NCI-H226 (cell line): Measurements from ENCODE around the gene HCN4.

Experiments used
- DNase-seq: peaks from one replicate; pipeline ENCODE4 v3.0.0-alpha.2; 2015

The HCN4 gene

DNA sequence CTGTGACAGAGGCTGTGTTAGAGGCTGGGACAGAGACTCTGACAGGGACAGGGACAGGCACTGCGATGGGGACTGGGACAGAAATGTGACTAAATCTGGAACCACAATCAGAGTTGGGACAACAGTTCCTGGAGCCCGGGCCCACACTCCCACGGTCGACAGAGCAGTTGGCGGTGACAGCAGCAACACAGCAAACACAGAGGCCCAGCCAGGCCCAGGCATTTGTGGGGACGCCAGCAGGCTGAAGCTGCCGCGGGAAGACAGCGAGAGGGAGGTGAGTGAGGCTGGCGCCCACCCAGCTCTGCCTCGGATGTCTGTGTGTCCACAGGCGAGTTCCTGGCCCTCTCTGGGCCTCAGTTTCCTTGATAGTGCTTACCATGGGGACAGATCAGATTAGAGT lies 9.3 kb upstream of the HCN4 start:
- DNase-seq: no peak

DNA sequence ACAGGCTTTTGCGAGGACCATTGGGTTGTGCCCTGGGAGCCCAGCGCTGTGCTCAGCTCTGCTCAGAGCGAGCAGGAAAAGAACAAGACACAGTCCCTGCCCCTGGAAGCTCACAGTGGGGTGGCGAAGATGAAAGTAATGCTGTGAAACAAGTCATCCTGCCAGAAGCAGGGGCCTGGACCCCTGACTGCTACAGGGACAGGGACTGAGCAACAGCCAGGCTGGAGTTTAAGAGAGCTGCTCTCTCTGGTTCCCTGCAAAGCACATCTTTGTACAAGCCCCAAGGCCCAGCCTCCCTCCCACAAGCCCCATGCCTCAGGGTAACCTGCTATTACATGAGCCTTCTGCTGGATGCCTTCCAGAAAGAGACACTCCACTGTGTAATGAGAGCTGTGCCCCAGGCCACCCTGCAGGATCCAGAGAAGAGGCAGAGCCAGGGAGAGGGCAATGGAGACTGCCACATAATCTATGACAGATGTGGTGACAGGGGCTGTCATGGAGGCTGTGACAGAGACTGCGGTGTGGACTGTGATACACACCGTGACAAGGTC lies 7.1 kb upstream of the HCN4 start:
- DNase-seq: peak; percentile 49

DNA sequence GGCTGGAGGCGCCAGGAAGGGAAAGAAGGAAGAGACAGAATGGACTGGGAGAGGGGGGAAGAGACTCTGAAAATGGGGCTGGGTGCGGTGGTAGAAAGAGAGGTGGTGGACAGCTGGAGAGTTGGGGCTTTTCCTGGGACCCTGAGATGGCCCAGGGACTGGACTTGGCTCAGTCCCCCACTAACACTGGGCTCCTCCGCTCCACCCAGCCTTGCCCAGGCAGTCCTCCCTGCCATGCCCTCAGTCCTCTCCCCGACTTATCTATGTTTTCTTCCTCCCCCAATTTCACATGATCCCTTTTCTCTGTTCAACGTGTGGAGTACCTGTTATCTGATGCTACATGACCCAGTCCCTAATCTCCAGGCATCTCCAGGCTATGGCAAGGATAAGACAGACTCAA lies 6.3 kb upstream of the HCN4 start:
- no peak for DNase-seq

DNA sequence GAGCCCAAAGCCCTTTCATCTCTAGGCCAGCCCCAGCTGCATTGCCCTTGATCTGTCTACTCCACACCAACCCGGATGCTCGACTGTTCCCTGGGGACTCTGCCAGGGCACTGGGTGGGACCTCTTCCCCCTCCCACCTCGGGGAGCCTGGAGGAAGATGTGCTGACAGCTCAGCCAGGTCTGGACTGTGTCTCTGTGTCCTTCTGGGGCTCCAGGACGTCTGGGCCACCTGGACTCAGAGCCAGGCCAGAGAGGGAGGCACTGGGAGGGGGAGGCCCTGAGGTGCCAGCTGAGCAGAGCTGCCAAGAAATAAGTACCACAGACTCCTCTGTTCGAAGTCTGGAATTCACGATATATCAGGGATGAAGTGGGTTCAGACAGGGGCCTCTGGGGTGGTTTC lies 5.8 kb upstream of the HCN4 start:
- no peak for DNase-seq

DNA sequence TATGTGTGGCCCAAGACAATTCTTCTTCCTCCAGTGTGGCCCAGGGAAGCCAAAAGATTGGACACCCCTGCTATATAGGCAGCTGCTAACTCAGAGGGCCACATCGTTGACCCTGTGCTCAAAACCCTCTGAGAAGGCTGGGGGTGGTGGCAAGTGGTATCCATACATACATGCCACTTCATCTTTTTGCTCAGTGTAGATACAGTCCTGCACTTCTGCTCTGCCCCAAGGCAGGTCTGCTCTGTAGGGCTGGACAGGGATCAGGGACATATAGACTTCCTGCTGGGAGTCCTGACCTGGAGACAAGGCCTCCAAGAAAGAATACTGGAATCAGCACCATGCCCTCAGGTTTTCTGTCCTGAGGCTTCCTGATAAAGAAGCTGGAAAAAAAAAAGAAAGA lies 4.5 kb upstream of the HCN4 start:
- no peak for DNase-seq

DNA sequence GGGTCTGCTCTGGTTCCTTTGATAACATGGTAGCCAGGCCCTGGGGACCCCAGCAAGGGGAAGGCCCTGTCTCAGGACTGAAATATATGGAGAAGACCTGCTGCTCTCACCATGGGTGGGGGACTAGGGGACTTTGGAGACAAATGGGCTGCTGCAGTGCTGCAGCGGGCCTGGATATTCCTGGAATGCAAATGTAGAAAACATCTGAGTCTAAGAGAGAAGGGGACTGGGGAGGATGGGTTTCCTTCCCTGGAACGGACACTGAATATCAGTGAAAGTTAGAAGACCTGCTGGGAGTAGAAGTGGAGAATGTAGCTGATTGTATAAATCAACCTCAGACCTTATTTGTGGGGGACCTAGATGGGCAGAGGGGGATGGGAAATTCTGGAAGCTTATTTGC lies 3.1 kb upstream of the HCN4 start:
- DNase-seq: no peak

DNA sequence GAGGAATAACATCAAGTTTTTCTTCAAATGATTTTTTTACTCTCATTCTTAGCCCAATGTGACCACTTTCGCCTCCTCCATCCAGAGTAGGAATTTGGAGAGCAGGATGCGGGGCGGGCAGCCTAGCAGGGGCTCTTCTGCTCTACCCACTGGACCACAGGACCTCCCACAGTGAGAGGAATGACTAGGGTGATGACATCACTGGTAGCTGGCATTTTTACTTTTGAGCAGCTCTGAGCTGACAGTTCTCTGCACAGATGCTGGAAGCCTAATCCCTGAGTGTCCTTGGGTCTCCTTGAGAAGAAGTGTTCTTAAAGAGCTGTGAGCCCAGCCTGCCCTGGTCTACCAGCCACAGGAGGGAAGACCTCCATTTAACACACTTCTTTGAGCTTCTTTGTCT lies 1.4 kb upstream of the HCN4 start:
- DNase-seq: peak; percentile 43

DNA sequence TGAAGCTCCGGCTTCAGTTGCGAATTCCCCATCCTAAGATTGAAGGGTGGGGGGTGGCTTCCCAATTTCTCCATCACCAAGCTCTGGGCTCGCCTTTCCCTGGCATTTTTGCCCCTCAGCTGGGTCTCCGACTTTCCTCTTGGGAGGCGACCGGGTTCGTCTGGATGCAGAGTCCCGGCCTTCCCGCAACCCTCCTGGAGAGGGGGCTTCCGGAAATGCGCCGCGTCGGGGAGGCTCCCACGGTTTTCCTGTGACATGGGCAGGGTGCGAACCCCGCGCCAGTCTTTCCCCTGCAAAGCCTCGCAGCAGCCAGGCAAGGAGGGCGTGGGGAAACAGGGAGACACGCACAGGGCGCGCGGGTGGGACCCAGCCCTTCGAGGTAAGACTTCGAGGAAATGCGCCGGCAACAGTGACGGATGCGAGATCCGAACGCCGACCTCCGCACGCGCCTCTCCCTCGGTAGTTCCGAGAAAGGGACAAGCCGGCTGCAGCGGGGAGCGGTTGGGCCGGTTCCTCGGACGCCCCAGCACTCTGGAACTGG lies 466 bp upstream of the HCN4 start:
- DNase-seq: no peak

DNA sequence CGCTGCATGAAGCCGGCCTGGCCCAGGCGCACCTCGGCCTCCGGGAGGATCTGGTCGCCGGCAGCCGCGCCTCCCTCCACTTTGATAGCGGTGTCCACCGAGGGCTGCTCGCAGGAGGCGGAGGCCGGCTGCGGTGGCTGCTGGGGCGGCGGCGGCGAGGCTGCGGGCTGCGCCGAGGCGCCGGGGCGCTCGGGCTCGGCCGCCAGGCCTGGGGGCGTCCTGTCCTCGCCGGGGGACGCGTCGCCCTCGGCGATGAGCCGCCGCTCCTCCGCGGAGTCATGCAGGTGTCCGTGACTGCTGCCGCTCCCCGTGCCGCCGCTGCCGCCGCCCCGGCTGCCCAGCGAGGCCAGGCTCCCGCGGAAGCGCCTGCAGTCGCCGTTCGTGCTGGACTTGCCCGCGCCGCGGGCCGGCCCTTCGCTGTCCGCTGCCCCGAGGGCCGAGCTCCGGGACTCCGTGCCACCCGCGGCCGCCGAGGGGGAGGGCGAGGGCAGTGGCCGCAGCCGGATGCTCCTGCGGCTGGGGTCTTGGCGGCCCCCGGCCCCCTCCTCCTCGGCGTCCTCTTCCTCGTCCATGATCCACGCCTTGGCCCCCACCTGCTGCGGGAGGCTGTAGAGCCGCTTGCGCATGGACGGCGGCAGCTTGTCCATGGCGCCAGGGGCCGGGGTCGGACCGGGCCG lies 996 bp downstream of the HCN4 start:
- DNase-seq: no peak

DNA sequence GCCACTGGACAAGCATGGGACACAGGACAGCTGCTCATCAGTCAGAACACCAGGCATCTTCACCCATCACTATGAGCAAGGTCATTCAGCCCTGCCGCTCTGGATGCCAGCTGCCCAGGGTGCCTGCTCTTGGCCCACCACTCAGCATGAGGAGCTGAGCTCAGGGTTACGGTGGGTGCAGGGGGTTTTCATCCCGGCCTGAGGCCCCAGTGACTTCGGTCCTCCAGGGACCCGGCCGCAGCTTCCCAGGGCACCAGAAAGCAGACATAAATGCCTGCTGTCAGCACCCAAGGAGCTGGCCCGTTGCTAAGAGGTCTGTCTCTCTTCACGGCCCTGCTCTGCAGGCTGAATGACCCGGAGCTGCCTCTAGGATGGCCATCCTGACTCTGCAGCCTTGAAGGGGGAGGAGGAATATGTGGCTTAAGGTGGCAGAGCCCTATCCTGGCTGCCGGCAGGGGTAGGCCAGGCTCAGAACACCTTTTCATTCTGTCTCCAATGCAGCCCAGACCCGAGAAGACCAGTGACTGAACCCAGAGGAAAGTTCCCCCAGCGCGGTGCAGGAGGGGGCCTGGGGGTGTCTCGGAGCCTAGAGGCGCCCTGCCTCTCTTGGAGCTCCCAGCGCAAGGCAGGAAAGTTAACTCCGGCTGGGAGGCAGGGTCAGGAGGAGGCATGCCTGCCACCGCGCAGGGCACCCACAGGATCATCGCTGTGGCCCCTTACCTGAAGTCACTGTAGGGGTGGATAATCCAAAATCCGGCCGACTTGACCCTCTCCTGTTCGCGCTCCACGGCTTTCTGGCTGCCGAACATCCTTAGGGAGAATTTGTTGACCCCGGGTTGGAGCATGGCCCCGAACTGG lies 1.8 kb downstream of the HCN4 start:
- no peak for DNase-seq

DNA sequence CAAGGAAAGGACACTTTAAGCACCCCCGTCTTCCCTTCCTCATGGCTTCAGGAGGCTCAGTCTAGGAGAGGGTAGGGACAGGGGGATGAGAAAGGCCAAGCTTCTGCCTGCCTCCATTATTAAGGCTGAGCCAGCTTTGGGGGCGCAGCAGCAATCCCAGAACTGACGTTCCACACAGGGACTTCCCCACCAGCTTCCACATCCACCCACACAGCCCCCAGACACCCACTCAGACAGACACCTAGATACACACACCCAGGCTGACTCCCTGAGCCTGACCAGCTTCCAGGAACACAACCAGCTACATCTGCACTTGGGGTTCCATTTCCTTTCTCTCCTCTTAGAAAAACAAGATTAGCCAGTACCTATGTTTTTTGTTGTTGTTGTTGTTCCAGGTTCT lies 4.7 kb downstream of the HCN4 start:
- DNase-seq: no peak

DNA sequence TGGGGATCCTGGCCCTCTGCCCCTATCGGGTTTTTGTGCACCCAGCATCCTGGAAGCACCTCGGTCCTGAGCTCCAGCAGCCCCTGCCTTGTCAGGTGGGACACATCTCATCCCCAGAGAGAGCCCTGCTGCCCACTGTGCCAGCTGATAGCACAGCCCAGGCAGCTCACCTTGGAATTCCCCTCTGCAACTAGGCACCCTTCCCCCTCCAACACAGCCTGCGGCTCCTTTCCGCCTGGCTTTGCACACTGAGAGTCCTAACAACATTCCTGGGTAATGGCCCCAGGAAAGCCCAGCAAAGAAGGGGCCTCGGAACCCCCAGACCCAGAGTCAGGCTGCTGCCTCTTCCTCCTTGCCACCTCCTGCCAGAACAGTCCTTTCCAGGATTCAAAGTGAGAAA lies 5.9 kb downstream of the HCN4 start:
- no peak for DNase-seq

DNA sequence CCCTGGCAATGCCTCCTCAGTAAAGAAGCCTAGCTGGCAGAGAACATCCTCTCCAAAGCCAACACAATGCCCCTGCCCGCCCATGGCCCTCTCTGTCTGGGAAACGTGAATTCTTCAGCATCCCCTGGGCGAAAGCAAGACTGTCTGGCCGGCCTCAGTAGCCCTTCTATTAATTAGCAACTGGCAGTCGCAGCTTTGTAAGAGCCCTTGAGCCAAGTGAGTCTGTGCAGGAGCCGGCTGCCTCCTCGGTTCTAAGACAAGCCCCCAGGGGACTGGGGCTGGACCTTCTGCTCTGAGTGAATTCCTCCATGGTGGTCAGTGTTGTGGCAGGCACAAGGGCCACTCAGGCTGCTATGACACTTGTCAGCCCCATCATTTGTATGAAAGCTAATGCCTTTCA lies 7.4 kb downstream of the HCN4 start:
- no peak for DNase-seq

DNA sequence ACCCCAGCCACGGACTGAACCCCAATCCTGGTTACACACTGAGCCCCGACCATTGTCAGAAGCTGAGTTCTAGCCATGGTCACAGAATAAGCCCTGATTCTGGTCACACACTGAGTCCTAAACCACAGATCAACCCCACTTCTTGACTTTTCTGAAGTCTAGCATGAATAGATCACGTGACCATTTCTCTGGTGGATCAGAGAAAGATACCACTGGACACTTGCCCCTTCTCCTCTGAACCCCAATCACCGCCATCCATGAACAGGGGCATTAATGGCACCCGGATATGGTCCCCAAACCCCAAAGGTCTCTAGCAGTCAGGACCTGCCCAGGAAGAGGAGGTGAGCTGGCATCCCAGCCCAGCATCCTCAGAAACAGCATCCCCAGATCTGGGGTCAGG lies 9.1 kb downstream of the HCN4 start:
- DNase-seq: no peak

DNA sequence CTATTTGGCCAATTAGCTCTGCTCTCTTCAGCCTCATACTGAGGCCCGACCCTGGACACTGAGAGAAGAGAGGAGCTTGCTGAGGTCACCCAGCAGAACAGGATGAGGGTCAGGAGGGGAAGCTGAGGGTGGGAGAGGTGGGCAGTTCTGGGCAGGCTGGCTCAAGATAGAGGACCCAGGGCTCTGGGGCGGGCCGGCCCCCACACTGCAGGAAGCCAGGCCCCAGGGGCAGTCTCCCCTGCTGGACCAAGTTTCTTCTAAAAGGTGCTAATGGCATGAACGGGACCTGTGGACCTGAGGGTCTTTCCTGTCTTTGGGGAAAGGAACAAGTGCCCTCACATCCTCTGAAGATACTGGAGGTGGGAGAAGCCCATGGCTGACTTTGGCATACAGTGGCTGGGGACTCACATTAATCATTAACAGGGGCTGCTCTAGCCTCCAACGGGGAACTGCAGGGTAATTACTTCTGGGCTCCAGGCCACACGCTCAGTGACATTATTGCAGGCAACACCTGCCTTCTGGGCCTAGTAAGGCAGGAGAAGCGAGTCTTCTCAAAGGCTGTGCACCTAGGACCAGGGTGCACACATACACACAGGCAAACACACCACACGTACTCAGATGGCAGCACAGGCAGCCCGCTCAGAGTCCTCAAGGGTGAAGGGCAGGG lies 10.6 kb downstream of the HCN4 start:
- DNase-seq: no peak

DNA sequence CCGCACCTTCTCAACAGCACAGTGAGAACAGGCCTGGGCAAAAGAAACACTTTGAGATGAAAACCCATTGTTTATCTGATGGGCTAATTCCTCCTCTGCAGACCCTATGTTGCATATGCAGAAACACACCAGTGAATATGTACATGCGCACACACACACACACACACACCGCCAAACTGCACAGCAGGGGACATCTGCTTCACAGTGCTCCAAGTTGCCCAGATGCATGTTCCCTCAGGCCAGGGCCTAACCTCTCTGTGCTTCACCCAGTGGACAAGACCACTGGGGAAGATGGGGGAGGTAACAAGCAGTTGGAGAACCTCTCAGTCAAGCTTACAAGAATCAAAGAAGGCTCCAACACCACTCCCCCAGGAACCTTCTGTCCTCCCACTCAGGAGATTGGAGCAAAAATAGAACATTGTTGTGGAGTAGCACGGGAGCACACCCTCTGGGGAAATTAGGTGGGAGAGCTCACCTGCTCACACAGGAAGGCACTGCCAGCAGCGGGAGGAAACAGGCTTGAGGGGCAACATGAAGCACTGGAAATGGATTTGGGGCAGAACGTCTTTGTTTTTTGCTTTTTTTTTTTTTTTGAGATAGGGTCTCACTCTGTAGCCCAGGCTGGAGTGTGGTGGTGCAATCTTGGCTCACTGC lies 13.0 kb downstream of the HCN4 start:
- no peak for DNase-seq

DNA sequence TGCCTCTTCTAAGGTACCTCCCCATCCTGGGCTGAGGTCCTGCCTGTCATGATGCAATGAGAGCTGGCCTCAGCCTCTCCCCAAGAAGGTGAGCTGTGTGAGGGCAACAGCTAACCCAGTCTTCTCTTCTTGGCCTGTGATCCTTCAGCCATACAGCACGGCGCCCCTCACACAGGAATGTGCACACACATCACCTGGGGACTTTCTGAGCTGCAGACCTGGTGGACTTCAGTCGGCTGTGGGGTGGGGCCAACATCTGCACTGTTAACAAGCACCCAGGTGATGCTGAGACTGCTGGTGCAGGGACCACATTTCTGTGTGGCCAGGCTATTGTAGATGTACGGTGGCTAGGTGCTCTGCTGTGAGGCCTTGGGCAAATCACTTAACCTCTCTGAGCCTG lies 14.5 kb downstream of the HCN4 start:
- DNase-seq: no peak

DNA sequence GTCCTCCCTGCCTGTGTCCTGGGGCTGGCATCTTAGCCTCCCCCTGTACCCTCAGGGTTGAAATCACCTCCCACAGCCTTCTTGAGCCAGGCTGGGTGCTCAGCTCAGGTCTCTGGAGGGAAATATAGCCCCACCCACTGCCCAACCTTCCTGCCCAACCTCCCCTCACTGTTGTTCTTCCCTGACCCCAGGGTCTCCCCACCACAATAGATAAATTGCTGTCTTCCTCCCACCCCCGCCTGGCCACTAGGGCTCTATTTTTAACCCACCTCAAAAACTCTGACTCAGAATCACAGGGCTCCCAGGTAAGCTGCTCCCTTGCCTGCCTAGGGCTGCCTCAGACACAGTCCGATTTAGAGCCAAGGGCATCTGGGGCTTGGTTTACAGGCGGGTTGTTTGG lies 15.0 kb downstream of the HCN4 start:
- DNase-seq: no peak

DNA sequence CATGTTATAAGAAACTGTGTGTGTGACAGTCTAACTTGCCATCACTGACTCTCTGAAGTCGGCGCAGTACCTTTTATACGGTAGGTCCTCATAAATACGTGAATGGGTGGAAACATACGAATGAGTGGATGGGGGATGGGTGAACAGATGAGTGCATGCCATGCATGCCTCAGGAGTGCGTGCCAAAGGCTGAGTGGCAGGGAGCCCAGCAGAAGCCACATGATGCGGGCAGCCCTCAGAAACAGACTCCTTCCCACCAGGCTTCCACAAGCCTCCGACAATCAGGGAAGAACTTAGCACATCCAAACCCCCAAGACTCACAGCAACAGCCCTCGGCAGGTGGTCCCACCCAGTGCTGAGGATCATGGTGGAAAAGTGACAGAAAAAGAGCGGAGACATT lies 16.7 kb downstream of the HCN4 start:
- no peak for DNase-seq

DNA sequence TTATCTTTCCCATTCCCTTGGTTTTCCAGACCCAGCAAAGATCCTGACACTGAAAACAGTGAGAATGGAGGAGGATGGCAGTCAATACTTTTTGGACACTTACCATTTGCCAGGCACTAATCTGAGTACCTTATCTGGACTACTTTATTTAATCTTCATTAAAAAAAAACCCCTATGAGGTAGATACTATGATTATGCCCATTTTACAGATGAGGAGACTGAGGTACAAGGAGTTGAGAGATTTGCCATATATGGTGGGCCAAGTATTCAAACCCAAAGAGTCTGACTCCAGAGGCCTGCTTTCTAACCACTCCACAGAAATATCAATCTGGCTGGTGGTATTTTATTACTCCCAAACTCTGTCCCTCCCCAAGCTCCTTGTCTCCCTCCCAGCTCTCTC lies 19.6 kb downstream of the HCN4 start:
- DNase-seq: no peak

DNA sequence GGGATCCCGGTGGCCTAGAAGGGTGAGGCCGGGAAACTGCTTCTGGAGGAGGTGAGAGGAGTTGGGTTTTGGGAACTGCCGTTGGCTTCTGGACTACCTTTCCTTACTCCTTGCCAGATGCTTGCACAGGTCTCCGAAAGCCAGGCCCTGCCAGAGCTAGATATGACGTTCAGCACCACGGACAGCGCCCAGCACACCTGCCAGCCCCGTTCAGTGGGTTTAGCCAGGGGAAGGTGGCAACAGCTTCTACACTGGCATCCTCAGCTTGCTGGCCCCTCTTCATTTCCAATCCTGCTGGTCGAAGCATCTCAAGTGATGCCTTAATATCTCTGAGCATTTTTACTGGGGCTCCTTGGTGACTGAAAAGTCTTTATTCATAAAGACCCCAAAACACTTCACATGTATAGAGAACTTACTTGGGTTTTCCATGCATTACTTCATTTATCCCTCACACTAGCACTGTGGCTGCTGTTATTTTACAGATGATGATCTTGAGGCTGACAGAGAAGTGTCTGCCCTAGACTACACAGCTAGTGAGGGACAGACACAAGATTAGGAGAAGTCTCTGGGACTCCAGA lies 21.9 kb downstream of the HCN4 start:
- DNase-seq: peak; percentile 51

DNA sequence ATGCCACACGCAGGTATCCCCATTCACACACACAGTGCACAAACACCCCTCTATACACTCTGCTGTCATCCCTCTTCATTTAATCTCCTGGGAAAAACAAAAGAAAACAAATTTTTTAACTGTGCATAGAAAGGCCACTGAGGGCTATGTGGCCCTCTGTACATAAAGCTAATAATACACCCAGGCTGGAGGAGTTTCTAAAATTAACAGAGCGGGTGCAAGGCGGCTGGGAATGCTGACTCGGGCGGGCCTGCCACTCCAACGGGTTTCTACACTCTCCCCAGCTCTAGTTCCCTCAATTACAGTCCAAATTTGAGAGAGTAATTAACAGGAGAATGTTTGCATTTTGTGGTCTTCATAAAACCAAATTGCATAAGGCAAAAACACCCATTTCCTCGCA lies 23.1 kb downstream of the HCN4 start:
- no peak for DNase-seq

DNA sequence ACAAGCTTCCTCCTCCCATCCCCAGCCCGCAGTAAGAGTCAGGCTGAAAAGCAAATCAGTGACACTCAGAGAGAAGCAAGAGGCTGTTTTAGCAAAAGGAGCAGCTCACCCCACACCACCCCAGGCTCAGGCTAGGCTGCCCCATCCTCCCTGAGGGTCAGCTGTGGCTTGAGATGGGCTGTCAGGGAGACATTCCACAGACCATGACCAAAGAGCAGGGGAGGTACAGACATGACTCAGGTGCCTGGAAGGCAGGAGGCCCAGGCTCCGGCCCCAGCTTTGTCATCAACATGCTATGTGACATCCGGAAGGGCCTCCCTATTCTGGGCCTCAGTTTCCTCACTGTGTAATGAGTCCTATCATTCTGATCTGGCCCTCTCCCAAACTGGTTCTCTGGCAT lies 24.7 kb downstream of the HCN4 start:
- peak; percentile 82 for DNase-seq
